Thyroid gland (tissue), 4 donors: ENCODE data around the gene MYEF2. TPM values are rescaled to one million over a fixed set of nuclear protein-coding genes. Genes with fewer than 3 reads are reported as not detected.

Experiments
- DNase-seq, 2 donors: peaks; one replicate each; pipeline ENCODE4 v3.0.0-alpha.2; 2019
- H3K27ac ChIP-seq, 3 donors: fragments of 200-600 bp; sonication (generic); 1 replicate in 2 of 3; 2 replicates in 1 of 3; pipeline ENCODE4 v1.5.1; 2016 to 2019; ENCODE audit warnings: mild to moderate bottlenecking in 1 of 3, moderate library complexity in 1 of 3
- H3K27me3 ChIP-seq: fragments of 200-600 bp; sonication (generic); one replicate; pipeline ENCODE4 v1.5.1; 2019
- H3K36me3 ChIP-seq, 2 donors: fragments of 200-600 bp; sonication (generic); one replicate each; pipeline ENCODE4 v1.5.1; 2016 to 2019
- H3K4me1 ChIP-seq, 2 donors: fragments of 200-600 bp; sonication (generic); one replicate each; pipeline ENCODE4 v1.5.1; 2017 to 2019
- H3K4me3 ChIP-seq, 3 donors: fragments of 200-600 bp; sonication (generic); replicated peaks in 1 of 3; 1 replicate in 2 of 3; 2 replicates in 1 of 3; pipeline ENCODE4 v1.5.1; 2016; ENCODE audit warnings: mild to moderate bottlenecking in 1 of 3
- H3K9me3 ChIP-seq: fragments of 200-600 bp; sonication (generic); one replicate; pipeline ENCODE4 v1.5.1; 2017
- POLR2A ChIP-seq, 2 donors: fragments of 450-650 bp; IDR thresholded peaks; one replicate each; pipeline ENCODE4 v1.6.1; 2017; ENCODE audit warnings: antibody characterized with exemption in 2 of 2, mild to moderate bottlenecking in 2 of 2, moderate library complexity in 1 of 2
- WGBS, 2 donors: methylation state at CpG; one replicate each; pipeline ENCODE4 v1.1.5; 2017; 5-methylcytosine and 5-hydroxymethylcytosine counted together
- intact Hi-C: fragments of 100-400 bp; cut with DNase I; formaldehyde crosslinking; loops from one replicate; pipeline ENCODE4 v1.15.1; 2023
- total RNA-seq, 4 donors: library from RNA; depleted of rRNA; stranded (reverse); fragments of >200 nt; gene quantifications; one replicate each; pipeline ENCODE4 v1.2.3, GENCODE V29; 2016
- TF ChIP-seq, protein P1 (sequence below), 6 experiments: fragments of 200-600 bp in 3 of 6; fragments of 450-650 bp in 3 of 6; sonication (generic) in 3 of 6; IDR thresholded peaks; one replicate each; pipeline ENCODE4 v1.5.1; 2016 to 2019; ENCODE audit warnings: antibody characterized with exemption in 6 of 6, mild to moderate bottlenecking in 2 of 6, inconsistent platforms in 1 of 6, moderate library complexity in 1 of 6

MYEF2 gene
- total RNA-seq, 4 donors from 2014 or later: 6.4 to 19.4 (median 11.9) TPM

DNA sequence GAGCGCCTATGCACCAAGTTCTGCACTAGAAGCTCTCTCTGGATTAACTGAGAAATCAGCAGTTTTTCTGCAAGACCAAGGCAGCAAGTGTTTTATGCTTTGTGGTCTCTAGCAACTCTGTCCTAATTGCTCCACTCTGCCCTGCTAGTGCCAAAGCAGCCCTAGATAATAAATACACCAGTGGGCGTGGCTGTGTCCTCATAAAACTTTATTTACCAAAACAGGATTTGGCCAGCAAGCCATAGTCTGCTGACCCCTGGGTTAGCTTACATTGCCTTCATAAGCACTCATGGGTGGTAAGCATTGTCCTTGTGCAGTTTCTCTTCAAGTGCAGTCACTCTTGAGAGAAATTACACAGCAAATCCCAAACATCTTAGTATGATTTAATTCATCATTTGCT lies 88.0 kb downstream of the MYEF2 start:
- TF ChIP-seq POLR2A (IDR thresholded peaks at IDR 0.05): no peak
- TF ChIP-seq, protein P1, sequence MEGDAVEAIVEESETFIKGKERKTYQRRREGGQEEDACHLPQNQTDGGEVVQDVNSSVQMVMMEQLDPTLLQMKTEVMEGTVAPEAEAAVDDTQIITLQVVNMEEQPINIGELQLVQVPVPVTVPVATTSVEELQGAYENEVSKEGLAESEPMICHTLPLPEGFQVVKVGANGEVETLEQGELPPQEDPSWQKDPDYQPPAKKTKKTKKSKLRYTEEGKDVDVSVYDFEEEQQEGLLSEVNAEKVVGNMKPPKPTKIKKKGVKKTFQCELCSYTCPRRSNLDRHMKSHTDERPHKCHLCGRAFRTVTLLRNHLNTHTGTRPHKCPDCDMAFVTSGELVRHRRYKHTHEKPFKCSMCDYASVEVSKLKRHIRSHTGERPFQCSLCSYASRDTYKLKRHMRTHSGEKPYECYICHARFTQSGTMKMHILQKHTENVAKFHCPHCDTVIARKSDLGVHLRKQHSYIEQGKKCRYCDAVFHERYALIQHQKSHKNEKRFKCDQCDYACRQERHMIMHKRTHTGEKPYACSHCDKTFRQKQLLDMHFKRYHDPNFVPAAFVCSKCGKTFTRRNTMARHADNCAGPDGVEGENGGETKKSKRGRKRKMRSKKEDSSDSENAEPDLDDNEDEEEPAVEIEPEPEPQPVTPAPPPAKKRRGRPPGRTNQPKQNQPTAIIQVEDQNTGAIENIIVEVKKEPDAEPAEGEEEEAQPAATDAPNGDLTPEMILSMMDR (IDR thresholded peaks at IDR 0.05): no peak
- no peak for DNase-seq
- Histone ChIP-seq H3K27me3 (no peaks in the 10 kb centered on the region), H3K9me3 (no peaks in the 10 kb centered on the region), H3K27ac (no peak overlapping the region), H3K4me1 (no peaks in the 10 kb centered on the region), H3K4me3 (no peak overlapping the region), H3K36me3 (no peaks in the 10 kb centered on the region)
- intact Hi-C loops: no loop called here
- 71 to 79% methylated on average over 2 of the region's 2 CpGs for WGBS, 2 donors

DNA sequence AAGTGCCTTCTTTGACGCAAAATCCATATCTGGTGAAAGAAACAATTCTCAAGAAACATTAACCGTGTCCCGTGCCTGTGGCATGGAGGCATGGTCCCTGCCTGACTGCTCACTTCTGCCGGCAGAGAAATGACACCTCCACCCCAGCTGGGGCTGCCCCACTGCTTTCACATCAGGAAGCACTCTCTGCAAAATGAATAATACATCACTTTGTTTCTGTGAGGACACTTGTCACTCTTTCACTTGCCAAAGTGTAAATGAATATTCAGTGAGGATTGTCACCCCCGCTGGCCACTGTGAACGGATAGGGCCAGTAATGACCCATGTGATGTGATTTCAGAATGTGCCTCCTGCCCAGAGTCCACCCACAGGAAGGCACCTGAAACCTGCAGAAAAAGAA lies 88.4 kb downstream of the MYEF2 start:
- no peaks in the 10 kb centered on the region for H3K9me3 ChIP-seq
- no peak for DNase-seq
- 65 to 75% methylated on average over 6 of the region's 6 CpGs for WGBS, 2 donors
- H3K27ac ChIP-seq: no peak overlapping the region
- H3K27me3 ChIP-seq: no peaks in the 10 kb centered on the region
- TF ChIP-seq, protein P1 (IDR thresholded peaks at IDR 0.05): no peak
- TF ChIP-seq POLR2A (IDR thresholded peaks at IDR 0.05): no peak
- no peaks in the 10 kb centered on the region for H3K4me1 ChIP-seq
- no peaks in the 10 kb centered on the region for H3K36me3 ChIP-seq
- intact Hi-C loops: no loop called here
- H3K4me3 ChIP-seq: no peak overlapping the region

DNA sequence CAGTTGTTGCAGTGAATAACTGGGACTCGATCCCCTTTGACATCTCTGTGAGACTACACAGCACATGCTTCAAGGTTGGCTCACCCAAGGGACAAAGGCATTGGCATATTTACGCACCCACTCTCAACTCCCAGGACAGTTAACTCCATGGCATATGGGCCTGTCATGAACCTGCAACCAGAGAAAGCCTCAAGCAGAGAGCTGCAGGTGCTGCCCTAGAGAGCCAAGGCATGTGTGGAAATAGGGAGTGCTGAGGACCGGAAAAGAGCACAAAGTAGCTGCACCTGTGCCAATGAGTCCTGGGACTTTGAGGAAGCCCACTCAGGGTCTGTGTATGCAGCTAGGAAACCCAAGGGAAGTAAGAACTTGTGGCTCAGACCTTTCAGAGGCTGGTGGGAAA lies 90.3 kb downstream of the MYEF2 start:
- TF ChIP-seq, protein P1 (IDR thresholded peaks at IDR 0.05): no peak
- TF ChIP-seq POLR2A (IDR thresholded peaks at IDR 0.05): no peak
- no peak for DNase-seq
- Histone ChIP-seq H3K4me3 (no peak overlapping the region), H3K27me3 (no peaks in the 10 kb centered on the region), H3K27ac (no peak overlapping the region), H3K9me3 (no peaks in the 10 kb centered on the region), H3K4me1 (no peaks in the 10 kb centered on the region), H3K36me3 (no peaks in the 10 kb centered on the region)
- intact Hi-C loops: no loop called here
- 90 to 92% methylated on average over 3 of the region's 3 CpGs for WGBS, 2 donors

DNA sequence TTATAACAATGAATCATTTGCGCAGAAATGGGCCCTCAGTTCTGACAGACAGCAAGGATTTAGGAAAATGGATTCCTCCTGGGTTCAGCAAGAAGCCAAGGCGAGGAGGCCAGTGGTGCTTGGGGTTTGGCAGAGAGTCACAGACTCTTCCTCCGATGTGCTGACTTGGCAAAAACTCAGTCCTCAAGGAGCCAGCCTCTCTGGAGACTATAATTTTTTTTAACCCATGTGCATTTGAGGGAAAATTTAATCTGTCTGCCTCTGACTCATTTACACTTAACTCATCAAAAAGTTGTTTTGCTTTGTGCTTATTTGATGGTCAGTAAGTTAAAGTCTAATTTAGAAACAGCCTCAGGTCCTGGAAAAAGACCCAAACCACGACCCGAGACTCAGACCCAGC lies 91.5 kb downstream of the MYEF2 start:
- Histone ChIP-seq H3K27me3 (no peaks in the 10 kb centered on the region), H3K36me3 (no peaks in the 10 kb centered on the region), H3K27ac (no peak overlapping the region), H3K4me3 (no peak overlapping the region), H3K4me1 (no peaks in the 10 kb centered on the region), H3K9me3 (no peaks in the 10 kb centered on the region)
- DNase-seq: no peak
- WGBS, 2 donors: 45 to 53% methylated on average over 5 of the region's 5 CpGs
- TF ChIP-seq, protein P1 (IDR thresholded peaks at IDR 0.05): no peak
- no peak for TF ChIP-seq POLR2A (IDR thresholded peaks at IDR 0.05)
- intact Hi-C loops: no loop called here

DNA sequence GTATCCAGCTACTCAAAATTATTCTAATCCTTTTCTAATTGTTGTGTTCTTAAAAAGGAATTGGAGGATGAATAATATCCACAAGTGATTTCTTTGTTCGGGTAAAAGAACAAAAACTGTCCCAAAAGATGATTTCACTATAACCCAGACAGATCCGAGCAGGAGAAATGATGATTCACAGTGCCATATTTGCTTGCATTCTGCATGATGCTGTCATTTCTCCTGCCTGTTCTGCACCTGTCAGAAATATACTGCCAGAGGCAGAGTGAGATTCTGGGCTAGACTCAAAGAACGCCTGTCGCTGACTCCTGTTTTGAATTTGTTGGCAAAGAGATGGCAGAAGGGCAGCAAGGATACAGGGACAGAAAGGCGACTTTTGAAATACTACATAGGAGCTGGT lies 92.0 kb downstream of the MYEF2 start:
- TF ChIP-seq POLR2A (IDR thresholded peaks at IDR 0.05): no peak
- TF ChIP-seq, protein P1 (IDR thresholded peaks at IDR 0.05): no peak
- Histone ChIP-seq H3K36me3 (no peaks in the 10 kb centered on the region), H3K27me3 (no peaks in the 10 kb centered on the region), H3K9me3 (no peaks in the 10 kb centered on the region), H3K4me3 (no peak overlapping the region), H3K27ac (no peak overlapping the region), H3K4me1 (no peaks in the 10 kb centered on the region)
- WGBS, 2 donors: 71 to 78% methylated on average over 5 of the region's 5 CpGs
- DNase-seq: no peak
- intact Hi-C loops: no loop called here
